GM12801 (cell line): ENCODE results near the gene PPIP5K2.

Source experiments
- TF ChIP-seq, protein P1 (sequence below): IDR thresholded peaks from one replicate; pipeline ENCODE4 v1.5.1; 2011; ENCODE audit warnings: control low read depth; ENCODE audit not compliant: insufficient read length; ENCODE audit errors: extremely low read depth

PPIP5K2 gene

DNA sequence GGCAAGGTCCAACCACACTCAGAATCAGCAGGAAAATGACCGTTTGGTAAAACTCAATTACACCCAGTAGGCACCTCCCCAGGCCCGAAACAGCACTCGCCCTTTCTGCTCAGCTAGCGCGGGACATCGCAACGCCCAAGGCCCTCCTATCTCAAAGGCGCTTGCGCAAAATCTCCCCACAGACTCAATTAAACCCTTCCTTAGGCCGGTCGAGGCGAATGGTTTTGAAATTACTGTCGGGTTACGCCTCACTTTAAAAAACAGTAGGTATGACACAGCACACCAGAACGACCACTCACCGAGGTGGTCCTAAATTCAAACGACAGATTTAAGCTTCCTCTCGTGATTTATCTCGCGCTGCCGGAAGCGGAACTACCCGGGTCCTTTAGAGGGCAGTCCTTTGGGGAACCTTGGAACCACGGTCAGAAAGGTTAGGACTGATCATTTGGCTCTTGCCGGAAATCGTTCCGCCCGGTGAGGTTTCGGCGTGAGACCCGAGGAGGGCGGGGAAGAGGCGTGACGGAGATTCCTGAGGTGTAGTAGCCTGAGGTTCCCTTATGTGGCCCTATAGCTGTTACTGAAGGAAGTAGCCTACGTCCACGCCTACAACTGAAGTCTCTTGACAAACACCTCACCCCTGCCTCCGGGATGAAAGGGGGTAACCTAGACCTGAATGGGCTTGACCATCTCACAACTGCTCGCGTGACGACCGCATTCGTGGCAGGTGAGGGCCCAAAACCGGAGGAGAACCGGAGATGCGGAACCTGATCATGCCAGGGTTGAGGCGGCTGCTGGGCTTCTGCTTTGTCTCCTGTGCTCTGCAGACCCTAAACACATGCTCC lies at the start of gene PPIP5K2, which contains the start of gene GIN1:
Gene PPIP5K2, plus strand, starts transcription at position 537 of the 842 bp plus-strand sequence. CDS start 9,289 bp downstream, outside the sequence.
Gene GIN1, minus strand, starts transcription at position 374 of the 842 bp plus-strand sequence. CDS start 11,431 bp downstream, outside the sequence.
- TF ChIP-seq, protein P1, sequence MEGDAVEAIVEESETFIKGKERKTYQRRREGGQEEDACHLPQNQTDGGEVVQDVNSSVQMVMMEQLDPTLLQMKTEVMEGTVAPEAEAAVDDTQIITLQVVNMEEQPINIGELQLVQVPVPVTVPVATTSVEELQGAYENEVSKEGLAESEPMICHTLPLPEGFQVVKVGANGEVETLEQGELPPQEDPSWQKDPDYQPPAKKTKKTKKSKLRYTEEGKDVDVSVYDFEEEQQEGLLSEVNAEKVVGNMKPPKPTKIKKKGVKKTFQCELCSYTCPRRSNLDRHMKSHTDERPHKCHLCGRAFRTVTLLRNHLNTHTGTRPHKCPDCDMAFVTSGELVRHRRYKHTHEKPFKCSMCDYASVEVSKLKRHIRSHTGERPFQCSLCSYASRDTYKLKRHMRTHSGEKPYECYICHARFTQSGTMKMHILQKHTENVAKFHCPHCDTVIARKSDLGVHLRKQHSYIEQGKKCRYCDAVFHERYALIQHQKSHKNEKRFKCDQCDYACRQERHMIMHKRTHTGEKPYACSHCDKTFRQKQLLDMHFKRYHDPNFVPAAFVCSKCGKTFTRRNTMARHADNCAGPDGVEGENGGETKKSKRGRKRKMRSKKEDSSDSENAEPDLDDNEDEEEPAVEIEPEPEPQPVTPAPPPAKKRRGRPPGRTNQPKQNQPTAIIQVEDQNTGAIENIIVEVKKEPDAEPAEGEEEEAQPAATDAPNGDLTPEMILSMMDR = no peak

DNA sequence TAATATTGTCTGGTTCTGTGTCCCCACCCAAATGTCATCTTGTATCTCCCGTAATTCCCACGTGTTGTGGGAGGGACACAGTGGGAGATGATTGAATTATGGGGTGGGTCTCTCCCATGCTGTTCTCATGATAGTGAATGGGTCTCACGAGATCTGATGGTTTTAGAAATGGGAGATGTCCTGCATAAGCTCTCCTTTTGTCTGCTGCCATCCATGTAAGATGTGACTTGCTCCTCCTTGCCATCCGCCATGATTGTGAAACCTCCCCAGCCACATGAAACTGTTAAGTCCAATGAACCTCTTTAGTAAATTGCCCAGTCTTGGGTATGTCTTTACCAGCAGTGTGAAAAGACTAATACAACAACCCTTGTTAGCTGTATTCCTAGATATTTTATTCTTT lies 44.7 kb upstream of the PPIP5K2 start:
- TF ChIP-seq, protein P1 = no peak

DNA sequence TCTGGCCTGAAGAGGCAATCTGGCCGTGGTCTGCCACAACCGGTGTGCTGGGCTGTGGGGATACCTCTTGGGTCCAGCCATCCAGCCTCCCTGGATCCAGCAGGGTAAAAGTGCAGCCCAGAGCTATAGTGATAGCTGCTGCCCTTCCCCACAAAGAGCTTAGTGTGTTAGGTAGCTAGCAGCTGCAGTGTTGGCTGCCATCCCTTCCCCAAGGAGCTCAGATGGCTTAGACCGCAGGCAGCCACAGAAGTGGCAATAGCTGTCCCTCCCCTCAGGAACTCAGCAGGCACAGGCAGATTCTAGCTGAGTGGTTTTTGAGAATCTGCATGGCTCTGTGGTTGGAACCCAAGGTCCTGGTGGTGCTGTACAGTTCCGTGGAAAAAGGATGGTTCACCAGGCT lies 40.3 kb upstream of the PPIP5K2 start:
- TF ChIP-seq, protein P1 = no peak

DNA sequence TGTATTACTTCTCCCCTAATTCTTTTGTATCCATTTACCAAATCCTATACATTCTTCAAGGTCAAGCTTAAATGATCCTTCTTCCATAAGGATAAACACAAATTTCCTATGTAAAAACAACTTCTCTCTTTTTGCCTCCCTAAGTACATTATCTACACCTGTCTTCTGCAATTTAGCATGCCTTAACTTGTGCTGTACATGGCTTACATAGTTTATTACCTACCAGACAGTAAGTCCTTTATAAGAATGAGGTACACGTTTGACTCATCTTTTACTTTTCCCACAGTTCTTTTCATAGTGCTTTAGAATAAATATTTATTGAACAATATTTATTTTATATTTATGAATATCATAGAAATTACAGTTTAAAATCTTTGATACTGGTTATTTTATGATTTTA lies 33.6 kb upstream of the PPIP5K2 start:
- TF ChIP-seq, protein P1 = no peak

DNA sequence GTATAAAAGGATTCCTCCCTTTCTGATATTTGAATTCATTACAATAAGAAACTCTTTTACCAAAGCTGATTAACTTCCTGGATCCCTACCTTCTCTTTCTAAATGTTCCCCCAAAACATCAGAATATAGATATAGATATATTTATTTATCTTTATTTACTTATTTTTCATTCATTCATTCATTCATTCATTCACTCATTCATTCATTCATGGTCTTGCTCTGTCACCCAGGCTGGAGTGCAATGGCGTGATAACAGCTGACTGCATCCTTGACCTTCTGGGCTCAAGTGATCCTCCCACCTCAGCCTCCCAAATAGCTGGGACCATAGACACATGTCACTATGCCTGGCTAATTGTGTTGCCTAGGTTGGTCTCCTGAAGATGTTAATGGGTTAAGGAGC lies 30.8 kb upstream of the PPIP5K2 start:
- TF ChIP-seq, protein P1 = no peak

DNA sequence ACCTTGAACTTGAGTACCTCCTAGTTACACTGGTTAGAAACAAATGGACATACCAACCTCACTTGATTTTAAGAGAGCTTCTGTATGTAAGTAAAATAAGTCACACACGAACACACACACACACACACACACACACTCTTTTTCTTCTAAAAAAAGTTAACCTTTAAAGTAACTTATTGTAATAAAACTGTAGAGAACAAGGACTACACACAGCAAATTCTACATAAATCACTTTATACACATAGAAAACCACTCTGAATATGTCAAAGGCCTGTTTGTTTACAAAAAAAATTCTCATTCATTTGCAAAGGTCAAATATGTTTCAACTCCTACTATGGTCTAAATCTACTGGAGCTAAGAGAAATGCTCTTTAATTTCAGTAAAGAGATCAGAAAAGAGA lies 29.3 kb upstream of the PPIP5K2 start:
- TF ChIP-seq, protein P1 = no peak

DNA sequence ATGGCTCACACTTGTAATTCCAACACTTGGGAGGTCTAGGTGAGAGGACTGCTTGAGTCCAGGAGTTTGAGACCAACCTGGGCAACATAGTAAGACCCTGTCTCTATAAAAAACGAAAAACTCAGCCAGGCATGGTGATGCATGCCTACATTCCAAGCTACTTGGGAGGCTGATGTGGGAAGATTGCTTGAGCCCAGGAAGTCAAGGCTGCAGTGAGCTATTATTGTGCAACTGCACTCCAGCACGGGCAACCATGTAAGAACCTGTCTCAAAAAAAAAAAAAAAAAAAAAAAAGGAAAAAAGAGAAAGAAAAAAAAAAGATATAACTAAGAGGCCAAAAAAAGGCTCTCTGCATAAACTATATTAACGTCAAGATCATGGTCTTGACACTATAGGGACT lies 27.4 kb upstream of the PPIP5K2 start:
- TF ChIP-seq, protein P1 = no peak
